Osteocyte (in vitro differentiated cells): ENCODE measurements around the gene AGTRAP. TPM values are rescaled to one million over a fixed set of nuclear protein-coding genes. Genes with fewer than 3 reads are reported as not detected.

ENCODE experiments used
- DNase-seq: peaks from one replicate; pipeline ENCODE4 v3.0.0; 2021; ENCODE audit warnings: mixed read lengths; ENCODE audit not compliant: unreplicated experiment; ENCODE audit errors: extremely low spot score
- H3K27ac Mint-ChIP-seq: one replicate; pipeline ENCODE4 v1.8.0; 2021; ENCODE audit warnings: mild to moderate bottlenecking, mixed read lengths; ENCODE audit not compliant: unreplicated experiment
- H3K27me3 Mint-ChIP-seq: one replicate; pipeline ENCODE4 v1.8.0; 2021; ENCODE audit warnings: mixed read lengths; ENCODE audit not compliant: unreplicated experiment
- H3K36me3 Mint-ChIP-seq: one replicate; pipeline ENCODE4 v1.8.0; 2021; ENCODE audit warnings: mixed read lengths; ENCODE audit not compliant: unreplicated experiment
- H3K4me1 Mint-ChIP-seq: one replicate; pipeline ENCODE4 v1.8.0; 2021; ENCODE audit warnings: mixed read lengths; ENCODE audit not compliant: unreplicated experiment
- H3K4me3 Mint-ChIP-seq: one replicate; pipeline ENCODE4 v1.8.0; 2021; ENCODE audit warnings: mild to moderate bottlenecking, moderate library complexity, mixed read lengths; ENCODE audit not compliant: unreplicated experiment
- H3K9me3 Mint-ChIP-seq: one replicate; pipeline ENCODE4 v1.8.0; 2021; ENCODE audit warnings: mixed read lengths; ENCODE audit not compliant: unreplicated experiment
- total RNA-seq: library from RNA; stranded (reverse); gene quantifications from 2 replicates; pipeline ENCODE4 v1.2.1, GENCODE V29; 2021
- TF ChIP-seq, protein P1 (sequence below): fragments of 200-600 bp; sonication (generic); IDR thresholded peaks from 2 replicates; pipeline ENCODE4 v1.5.0; 2021; ENCODE audit warnings: antibody characterized with exemption, mild to moderate bottlenecking, moderate library complexity

Gene AGTRAP
- total RNA-seq, 1 donor from 2014 or later = 25.4 TPM

DNA sequence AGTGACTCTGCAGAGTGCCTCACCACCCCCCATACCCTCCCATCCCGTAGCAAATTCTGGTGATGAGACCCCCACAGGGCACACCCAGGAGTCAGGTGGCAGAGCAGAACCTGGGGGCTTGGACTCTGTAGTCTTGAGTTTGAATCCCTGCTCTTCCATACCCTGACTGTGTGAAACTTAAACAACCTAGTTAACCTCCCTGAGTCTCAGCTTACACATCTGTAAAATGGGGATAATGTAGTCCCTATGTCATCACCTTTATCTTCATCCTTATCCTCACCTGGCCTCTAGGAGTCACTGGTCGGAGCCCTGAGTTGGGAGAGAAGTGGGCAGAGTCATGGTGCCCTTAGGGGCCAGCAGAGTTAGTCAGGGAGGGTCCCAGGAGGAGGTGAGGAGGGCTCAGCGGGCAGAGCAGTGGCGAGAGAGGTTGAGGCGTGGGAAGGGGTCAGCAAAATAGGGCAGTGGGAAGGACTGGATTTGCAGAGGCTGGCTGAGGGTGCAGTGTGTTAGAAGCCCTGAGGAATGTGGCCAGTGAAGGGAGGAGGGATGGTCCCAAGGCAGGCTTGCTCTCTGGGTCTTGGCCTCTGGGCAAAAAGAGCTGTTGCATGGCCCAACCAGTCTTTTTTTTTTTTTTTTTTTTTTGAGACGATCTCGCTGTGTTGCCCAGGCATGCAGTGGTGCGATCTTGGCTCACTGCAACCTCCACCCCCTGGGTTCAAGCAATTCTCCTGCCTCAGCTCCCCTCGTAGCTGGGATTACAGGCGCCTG, 44.6 kb downstream of the AGTRAP start:
- no peaks in the 10 kb centered on the region for H3K27me3 Mint-ChIP-seq
- TF ChIP-seq, protein P1, sequence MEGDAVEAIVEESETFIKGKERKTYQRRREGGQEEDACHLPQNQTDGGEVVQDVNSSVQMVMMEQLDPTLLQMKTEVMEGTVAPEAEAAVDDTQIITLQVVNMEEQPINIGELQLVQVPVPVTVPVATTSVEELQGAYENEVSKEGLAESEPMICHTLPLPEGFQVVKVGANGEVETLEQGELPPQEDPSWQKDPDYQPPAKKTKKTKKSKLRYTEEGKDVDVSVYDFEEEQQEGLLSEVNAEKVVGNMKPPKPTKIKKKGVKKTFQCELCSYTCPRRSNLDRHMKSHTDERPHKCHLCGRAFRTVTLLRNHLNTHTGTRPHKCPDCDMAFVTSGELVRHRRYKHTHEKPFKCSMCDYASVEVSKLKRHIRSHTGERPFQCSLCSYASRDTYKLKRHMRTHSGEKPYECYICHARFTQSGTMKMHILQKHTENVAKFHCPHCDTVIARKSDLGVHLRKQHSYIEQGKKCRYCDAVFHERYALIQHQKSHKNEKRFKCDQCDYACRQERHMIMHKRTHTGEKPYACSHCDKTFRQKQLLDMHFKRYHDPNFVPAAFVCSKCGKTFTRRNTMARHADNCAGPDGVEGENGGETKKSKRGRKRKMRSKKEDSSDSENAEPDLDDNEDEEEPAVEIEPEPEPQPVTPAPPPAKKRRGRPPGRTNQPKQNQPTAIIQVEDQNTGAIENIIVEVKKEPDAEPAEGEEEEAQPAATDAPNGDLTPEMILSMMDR = no peak
- no peak overlapping the region for H3K27ac Mint-ChIP-seq
- H3K4me1 Mint-ChIP-seq = peaks cover 4% of the 10 kb centered on the region
- no peaks in the 10 kb centered on the region for H3K9me3 Mint-ChIP-seq
- DNase-seq = no peak
- no peaks in the 10 kb centered on the region for H3K36me3 Mint-ChIP-seq
- H3K4me3 Mint-ChIP-seq = no peak overlapping the region

DNA sequence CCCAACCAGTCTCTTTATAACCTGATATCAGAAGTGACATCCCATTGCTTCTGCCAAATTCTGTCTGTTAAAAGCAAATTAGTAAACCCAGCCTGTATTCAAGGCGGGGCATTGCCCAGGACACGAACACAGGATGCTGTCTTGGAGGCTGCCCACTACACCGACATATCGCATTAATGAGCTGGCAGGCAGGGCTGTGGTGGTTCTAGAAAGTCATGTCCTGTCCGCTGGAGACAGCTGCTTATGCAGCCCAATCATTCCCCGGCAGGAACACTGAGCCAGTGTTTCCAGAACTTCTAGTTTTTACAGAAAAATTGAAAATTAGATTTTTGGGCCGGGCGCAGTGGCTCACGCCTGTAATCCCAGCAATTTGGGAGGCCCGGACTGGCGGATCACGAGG, 45.4 kb downstream of the AGTRAP start:
- no peaks in the 10 kb centered on the region for H3K27me3 Mint-ChIP-seq
- H3K27ac Mint-ChIP-seq = no peak overlapping the region
- H3K4me1 Mint-ChIP-seq = peaks cover 7% of the 10 kb centered on the region
- no peaks in the 10 kb centered on the region for H3K9me3 Mint-ChIP-seq
- DNase-seq = no peak
- TF ChIP-seq, protein P1 = no peak
- no peaks in the 10 kb centered on the region for H3K36me3 Mint-ChIP-seq
- no peak overlapping the region for H3K4me3 Mint-ChIP-seq

DNA sequence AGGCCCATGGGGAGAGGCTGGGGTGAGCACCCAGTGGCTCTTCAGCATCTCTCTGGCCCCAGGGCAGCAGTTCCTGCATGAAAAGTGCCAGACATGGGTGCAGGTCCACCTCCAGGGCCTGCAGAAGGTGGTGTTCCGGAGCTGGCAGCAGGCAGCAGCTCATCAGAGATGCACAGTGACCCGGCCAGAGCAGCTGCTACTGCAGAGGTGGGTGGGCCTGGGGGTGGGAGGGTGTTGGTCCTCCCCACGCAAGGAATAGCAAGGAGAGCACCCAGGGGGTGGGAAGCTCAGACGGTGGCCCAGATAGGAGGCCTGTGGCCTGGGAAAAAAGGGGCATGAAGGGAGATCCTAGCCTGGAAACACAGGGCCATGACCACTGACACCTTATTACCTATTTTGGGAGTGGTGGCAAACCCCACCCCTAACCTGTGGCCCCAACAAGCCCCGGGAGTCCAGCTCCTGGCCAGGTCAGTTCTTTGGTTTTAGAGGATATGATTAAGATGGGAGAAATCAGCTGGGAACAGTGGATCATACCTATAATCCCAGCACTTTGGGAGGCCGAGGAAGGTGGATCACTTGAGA, 46.3 kb downstream of the AGTRAP start:
- no peaks in the 10 kb centered on the region for H3K36me3 Mint-ChIP-seq
- TF ChIP-seq, protein P1 = no peak
- no peak overlapping the region for H3K27ac Mint-ChIP-seq

DNA sequence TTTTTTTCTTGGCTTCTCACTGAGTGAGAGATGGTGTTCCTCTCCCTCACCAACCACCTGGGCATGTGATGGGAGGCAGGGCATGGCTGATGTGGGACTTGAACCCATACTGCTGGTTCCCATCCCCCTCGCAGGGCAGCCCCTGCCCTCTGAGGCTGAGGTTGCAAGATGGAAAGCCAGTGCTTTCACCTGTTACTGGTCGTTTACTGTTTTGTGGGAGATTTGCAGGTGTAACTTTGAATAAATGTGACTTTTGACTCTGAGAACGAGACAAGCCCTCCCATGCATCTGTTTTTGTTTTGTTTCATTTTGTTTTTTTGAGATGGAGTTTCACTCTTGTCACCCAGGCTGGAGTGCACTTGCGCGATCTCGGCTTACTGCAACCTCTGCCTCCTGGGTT, 47.6 kb downstream of the AGTRAP start:
- H3K27me3 Mint-ChIP-seq = no peaks in the 10 kb centered on the region
- peaks cover 28% of the 10 kb centered on the region for H3K4me1 Mint-ChIP-seq
- TF ChIP-seq, protein P1 = no peak
- DNase-seq = no peak
- no peak overlapping the region for H3K4me3 Mint-ChIP-seq
- no peak overlapping the region for H3K27ac Mint-ChIP-seq
- no peaks in the 10 kb centered on the region for H3K36me3 Mint-ChIP-seq
- no peaks in the 10 kb centered on the region for H3K9me3 Mint-ChIP-seq

More for the DNA sequence above, 46.3 kb downstream of the AGTRAP start:
- no peaks in the 10 kb centered on the region for H3K9me3 Mint-ChIP-seq
- H3K4me3 Mint-ChIP-seq = no peak overlapping the region
- no peak for DNase-seq
- peaks cover 16% of the 10 kb centered on the region for H3K4me1 Mint-ChIP-seq
- H3K27me3 Mint-ChIP-seq = no peaks in the 10 kb centered on the region

DNA sequence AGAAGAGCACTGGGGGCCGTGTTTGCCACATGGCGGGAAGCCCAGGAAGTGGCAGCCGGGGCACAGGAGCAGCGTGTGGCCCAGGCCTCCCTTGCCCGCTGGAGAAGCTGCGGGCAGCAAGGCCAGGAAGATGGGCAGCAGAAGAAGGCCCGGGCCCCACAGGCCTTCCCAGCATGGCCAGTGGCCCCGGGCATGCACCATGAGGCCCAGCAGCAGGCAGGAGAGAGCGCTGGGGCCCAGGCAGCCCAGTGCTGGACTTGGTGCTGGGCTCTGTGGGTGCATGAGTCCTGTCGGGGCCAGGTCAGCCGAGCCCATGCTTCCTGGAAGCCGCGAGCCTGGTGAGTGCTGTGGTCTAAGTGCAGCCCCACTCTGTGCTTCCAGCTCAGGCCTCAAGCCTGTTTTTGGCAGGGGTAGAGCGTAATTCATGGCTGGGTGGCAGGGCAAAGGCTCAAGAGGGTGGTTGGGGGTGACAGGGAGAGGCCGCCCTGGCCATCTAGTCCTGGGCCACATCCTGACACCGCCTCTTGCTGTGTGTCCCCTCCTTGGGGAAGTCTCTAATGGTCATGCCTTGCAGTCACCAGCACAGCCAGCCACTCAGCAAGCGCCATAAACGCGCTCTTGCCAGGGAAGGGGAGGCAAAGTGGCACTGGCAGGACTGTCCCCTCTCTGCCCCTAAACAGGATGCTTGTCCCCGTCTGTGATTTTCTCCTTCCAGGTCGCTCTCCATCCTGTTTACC, 48.5 kb downstream of the AGTRAP start:
- no peaks in the 10 kb centered on the region for H3K9me3 Mint-ChIP-seq
- no peaks in the 10 kb centered on the region for H3K27me3 Mint-ChIP-seq
- TF ChIP-seq, protein P1 = no peak
- peak; percentile 77 for DNase-seq
- no peak overlapping the region for H3K4me3 Mint-ChIP-seq
- no peaks in the 10 kb centered on the region for H3K36me3 Mint-ChIP-seq
- H3K4me1 Mint-ChIP-seq = peaks cover 29% of the 10 kb centered on the region
- no peak overlapping the region for H3K27ac Mint-ChIP-seq
